ENCODE results near the gene ATP13A1. TPM values are rescaled to one million over a fixed set of nuclear protein-coding genes. Genes with fewer than 3 reads are reported as not detected.

ATP13A1 gene
- total and polyA plus RNA-seq, 2 donors (not counting 3 experiments of a cell fraction or from before 2014, with no cell fraction given), result 36.9 to 48.7 TPM

DNA sequence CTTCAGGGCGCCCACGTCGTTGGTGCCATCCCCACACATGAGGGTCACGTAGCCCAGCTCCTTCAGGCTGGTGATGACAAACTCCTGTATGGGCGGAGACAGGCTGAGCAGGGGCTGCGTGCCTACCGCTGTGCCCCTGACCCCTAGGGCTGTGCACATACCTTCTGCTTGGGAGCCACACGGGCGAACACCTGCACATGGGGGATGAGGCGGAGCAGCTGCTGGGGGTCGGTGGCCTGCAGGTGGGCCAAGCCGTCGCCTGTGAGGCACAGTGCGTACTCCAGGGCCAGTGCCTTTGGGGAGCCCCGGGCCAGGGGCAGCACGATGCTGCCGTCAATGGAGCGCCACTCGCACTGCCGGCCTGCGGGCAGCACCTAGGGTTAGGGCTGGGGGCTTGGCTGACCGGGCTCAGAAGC is 13.9 kb downstream of the ATP13A1 start:
- no peak for FAIRE-seq
- dilution Hi-C loops (cut with MboI; ENCODE audit: extremely low pct_ligation_motif_present, low sequenced_read_pairs), result no loop called here

More for the DNA sequence above, 13.9 kb downstream of the ATP13A1 start:
- no peaks in the 10 kb centered on the region for H3K9me3 ChIP-seq (replicated peaks; ENCODE audit: control insufficient read depth, insufficient read depth, low read length)
- DNase-seq (ENCODE audit: low read depth, low spot score), result no peak
- H3K4me1 ChIP-seq (ENCODE audit: control insufficient read depth, extremely low read depth, insufficient read depth, low read length), result no peaks in the 10 kb centered on the region
- ChIA-PET POLR2A (no interaction called here), CTCF (interaction anchor here (2.1 kb wide), 1 partner anchor 117 kb away, joined by 5 read pairs; no protein-coding TSS in a partner anchor)
- no peak overlapping the region for H2AFZ ChIP-seq (ENCODE audit: low read depth, low read length)
- no peaks in the 10 kb centered on the region for H3K27me3 ChIP-seq (ENCODE audit: control insufficient read depth in 2 of 2, insufficient read depth in 2 of 2, low read length in 2 of 2)
- no peak overlapping the region for H3K4me3 ChIP-seq (replicated peaks in 1 of 3; ENCODE audit: insufficient read depth in 1 of 3, low read depth in 1 of 3, low read length in 3 of 3)
- no peaks in the 10 kb centered on the region for H3K79me2 ChIP-seq (ENCODE audit: control insufficient read depth, insufficient read depth, low read length)
- no peaks in the 10 kb centered on the region for H4K20me1 ChIP-seq (replicated peaks; ENCODE audit: control insufficient read depth, extremely low read depth, insufficient read depth, low read length)
- H3K27ac ChIP-seq (ENCODE audit: insufficient read depth, low read depth, low read length), result no peak overlapping the region
- TF ChIP-seq GATA2 (IDR thresholded peaks at IDR 0.05; ENCODE audit: insufficient read depth, insufficient read length, low read depth, low read length) (no peak), EZH2 (IDR thresholded peaks at IDR 0.05; ENCODE audit: borderline replicate concordance, low read depth, low read length, severe bottlenecking) (no peak), POLR2AphosphoS5 (IDR thresholded peaks at IDR 0.05; ENCODE audit: insufficient read depth, low read depth, low read length) (no peak), POLR2A (IDR thresholded peaks at IDR 0.05; ENCODE audit: low read depth, low read length) (no peak), JUN (IDR thresholded peaks at IDR 0.05; ENCODE audit: borderline replicate concordance, insufficient read depth, insufficient read length, low read depth) (no peak), FOS (IDR thresholded peaks at IDR 0.05; ENCODE audit: borderline replicate concordance, insufficient read depth, low read length) (no peak), MYC (IDR thresholded peaks at IDR 0.05; ENCODE audit: low read depth, low read length) (no peak)
- TF ChIP-seq, protein P1, sequence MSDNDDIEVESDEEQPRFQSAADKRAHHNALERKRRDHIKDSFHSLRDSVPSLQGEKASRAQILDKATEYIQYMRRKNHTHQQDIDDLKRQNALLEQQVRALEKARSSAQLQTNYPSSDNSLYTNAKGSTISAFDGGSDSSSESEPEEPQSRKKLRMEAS (IDR thresholded peaks at IDR 0.05; ENCODE audit: insufficient read depth, insufficient read length), result no peak
- TF ChIP-seq, protein P2, sequence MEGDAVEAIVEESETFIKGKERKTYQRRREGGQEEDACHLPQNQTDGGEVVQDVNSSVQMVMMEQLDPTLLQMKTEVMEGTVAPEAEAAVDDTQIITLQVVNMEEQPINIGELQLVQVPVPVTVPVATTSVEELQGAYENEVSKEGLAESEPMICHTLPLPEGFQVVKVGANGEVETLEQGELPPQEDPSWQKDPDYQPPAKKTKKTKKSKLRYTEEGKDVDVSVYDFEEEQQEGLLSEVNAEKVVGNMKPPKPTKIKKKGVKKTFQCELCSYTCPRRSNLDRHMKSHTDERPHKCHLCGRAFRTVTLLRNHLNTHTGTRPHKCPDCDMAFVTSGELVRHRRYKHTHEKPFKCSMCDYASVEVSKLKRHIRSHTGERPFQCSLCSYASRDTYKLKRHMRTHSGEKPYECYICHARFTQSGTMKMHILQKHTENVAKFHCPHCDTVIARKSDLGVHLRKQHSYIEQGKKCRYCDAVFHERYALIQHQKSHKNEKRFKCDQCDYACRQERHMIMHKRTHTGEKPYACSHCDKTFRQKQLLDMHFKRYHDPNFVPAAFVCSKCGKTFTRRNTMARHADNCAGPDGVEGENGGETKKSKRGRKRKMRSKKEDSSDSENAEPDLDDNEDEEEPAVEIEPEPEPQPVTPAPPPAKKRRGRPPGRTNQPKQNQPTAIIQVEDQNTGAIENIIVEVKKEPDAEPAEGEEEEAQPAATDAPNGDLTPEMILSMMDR (IDR thresholded peaks at IDR 0.05; ENCODE audit: extremely low read depth in 1 of 2, insufficient read depth in 1 of 2, low read depth in 1 of 2, low read length in 2 of 2), result no peak
- peaks cover 2 to 69% of the 10 kb centered on the region in 2 experiments for H3K36me3 ChIP-seq (ENCODE audit: control insufficient read depth in 2 of 2, extremely low read depth in 1 of 2, insufficient read depth in 2 of 2, low read length in 2 of 2)
- no peaks in the 10 kb centered on the region for H3K9me1 ChIP-seq (replicated peaks; ENCODE audit: control insufficient read depth, extremely low read depth, insufficient read depth, low read length)
- intact Hi-C loops (cut with micrococcal nuclease), result no loop called here
- no peak overlapping the region for H3K4me2 ChIP-seq (ENCODE audit: insufficient read depth, low read length)
- BruUV-seq (replicated peaks), result no TSS peak
- no peak overlapping the region for H3K9ac ChIP-seq (replicated peaks; ENCODE audit: extremely low read depth, insufficient read depth, low read length)
